Progenitor cell of endocrine pancreas (in vitro differentiated cells): Measurements from ENCODE around the gene ARRB1. TPM values are rescaled to one million over a fixed set of nuclear protein-coding genes. Genes with fewer than 3 reads are reported as not detected.

ENCODE experiments used
- DNase-seq: peaks from one replicate; pipeline ENCODE4 v3.0.0; 2021; ENCODE audit warnings: low spot score; ENCODE audit not compliant: unreplicated experiment
- H3K27ac Mint-ChIP-seq: 2 replicates; pipeline ENCODE4 v1.8.0; 2021; ENCODE audit warnings: mild to moderate bottlenecking, moderate library complexity, mixed read lengths
- H3K27me3 Mint-ChIP-seq: 2 replicates; pipeline ENCODE4 v1.8.0; 2021; ENCODE audit warnings: mixed read lengths
- H3K36me3 Mint-ChIP-seq: 2 replicates; pipeline ENCODE4 v1.8.0; 2022; ENCODE audit warnings: mixed read lengths; ENCODE audit not compliant: insufficient read depth
- H3K4me1 Mint-ChIP-seq: 2 replicates; pipeline ENCODE4 v1.8.0; 2021; ENCODE audit warnings: low read depth, mixed read lengths
- H3K4me3 Mint-ChIP-seq: 2 replicates; pipeline ENCODE4 v1.8.0; 2021; ENCODE audit warnings: low read depth, mild to moderate bottlenecking, moderate library complexity, mixed read lengths
- H3K9me3 Mint-ChIP-seq: 2 replicates; pipeline ENCODE4 v1.8.0; 2021; ENCODE audit warnings: low read depth, mixed read lengths
- CTCF ChIP-seq: fragments of 200-600 bp; sonication (generic); IDR thresholded peaks from one replicate; pipeline ENCODE4 v1.5.0; 2021; ENCODE audit warnings: antibody characterized with exemption, mild to moderate bottlenecking; ENCODE audit not compliant: unreplicated experiment
- total RNA-seq: library from RNA; stranded (reverse); gene quantifications from 2 replicates; pipeline ENCODE4 v1.2.1, GENCODE V29; 2021

Gene ARRB1
- total RNA-seq, 1 donor from 2014 or later: 32.5 TPM

GRCh38 chr11:75347781-75348566 is 3.5 kb downstream of the ARRB1 start:
- Mint-ChIP-seq H3K9me3 (no peaks in the 10 kb centered on the region), H3K4me3 (no peak overlapping the region), H3K4me1 (peaks cover 55% of the 10 kb centered on the region), H3K36me3 (no peaks in the 10 kb centered on the region), H3K27ac (no peak overlapping the region), H3K27me3 (no peaks in the 10 kb centered on the region)
- TF ChIP-seq CTCF: no peak
- DNase-seq: no peak

GRCh38 chr11:75346912-75347647 is 4.4 kb downstream of the ARRB1 start:
- Mint-ChIP-seq H3K27ac (no peak overlapping the region), H3K36me3 (no peaks in the 10 kb centered on the region), H3K4me3 (no peak overlapping the region), H3K4me1 (peaks cover 58% of the 10 kb centered on the region), H3K27me3 (no peaks in the 10 kb centered on the region), H3K9me3 (no peaks in the 10 kb centered on the region)
- DNase-seq: no peak
- TF ChIP-seq CTCF: no peak

DNA sequence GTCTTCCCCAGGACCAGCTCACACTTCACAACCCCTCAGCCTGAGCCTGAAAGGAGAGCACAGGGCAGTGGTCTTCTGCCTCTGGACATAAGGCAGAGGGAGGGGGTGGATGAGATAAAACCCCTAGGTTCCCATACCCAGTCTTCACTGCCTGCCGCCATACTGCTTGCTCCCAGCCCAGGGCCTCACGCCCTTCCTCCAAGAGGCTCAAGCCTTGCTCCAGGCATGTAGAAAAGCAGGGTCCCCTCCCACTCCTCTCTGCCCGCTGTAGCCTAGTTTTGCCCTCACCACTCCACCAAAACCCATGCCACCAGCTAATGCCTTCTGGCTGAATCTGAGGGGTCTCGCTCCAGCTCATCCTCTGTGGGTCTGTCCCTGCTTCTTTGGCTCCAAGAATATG is 5.2 kb downstream of the ARRB1 start:
- Mint-ChIP-seq H3K27ac (no peak overlapping the region), H3K4me1 (peaks cover 62% of the 10 kb centered on the region), H3K4me3 (no peak overlapping the region), H3K9me3 (no peaks in the 10 kb centered on the region), H3K27me3 (no peaks in the 10 kb centered on the region), H3K36me3 (no peaks in the 10 kb centered on the region)
- DNase-seq: no peak
- TF ChIP-seq CTCF: no peak

- H3K4me3 Mint-ChIP-seq: no peak overlapping the region
- H3K36me3 Mint-ChIP-seq: no peaks in the 10 kb centered on the region
- TF ChIP-seq CTCF: no peak
- H3K9me3 Mint-ChIP-seq: no peaks in the 10 kb centered on the region
- H3K27ac Mint-ChIP-seq: no peak overlapping the region
- no peak for DNase-seq
- peaks cover 60% of the 10 kb centered on the region for H3K4me1 Mint-ChIP-seq
- H3K27me3 Mint-ChIP-seq: no peaks in the 10 kb centered on the region
Observed at GRCh38 chr11:75345455-75346160, 5.9 kb downstream of the ARRB1 start.

- no peaks in the 10 kb centered on the region for H3K27me3 Mint-ChIP-seq
- TF ChIP-seq CTCF: no peak
- DNase-seq: no peak
- no peaks in the 10 kb centered on the region for H3K36me3 Mint-ChIP-seq
- no peak overlapping the region for H3K4me3 Mint-ChIP-seq
- peaks cover 59% of the 10 kb centered on the region for H3K4me1 Mint-ChIP-seq
- no peak overlapping the region for H3K27ac Mint-ChIP-seq
- no peaks in the 10 kb centered on the region for H3K9me3 Mint-ChIP-seq
Observed at GRCh38 chr11:75344761-75345454, 6.6 kb downstream of the ARRB1 start.
